GM23338 (cell line): ENCODE measurements around the gene SRPK1. TPM values are rescaled to one million over a fixed set of nuclear protein-coding genes. Genes with fewer than 3 reads are reported as not detected.

Source experiments
- ATAC-seq: fragments of 200-7000 bp; cut with Tn5 transposase; 3 replicates; pipeline ENCODE4 v1.9.1; 2020
- DNase-seq: peaks from one replicate; pipeline ENCODE4 v3.0.0-alpha.2; 2015; ENCODE audit warnings: low spot score
- H2AFZ ChIP-seq: fragments of 200-600 bp; sonication (generic); 2 replicates; pipeline ENCODE4 v1.8.0; 2016; ENCODE audit warnings: antibody characterized with exemption, mild to moderate bottlenecking, moderate library complexity
- H3F3A ChIP-seq: fragments of 200-600 bp; sonication (generic); replicated peaks from 2 replicates; pipeline ENCODE4 v1.8.0; 2017; ENCODE audit warnings: antibody characterized with exemption, mixed run types, low read depth
- H3K27ac ChIP-seq: fragments of 200-600 bp; sonication (generic); 2 replicates; pipeline ENCODE4 v1.6.1; 2016; ENCODE audit warnings: low read depth
- H3K27me3 ChIP-seq: fragments of 200-600 bp; sonication (generic); 2 replicates; pipeline ENCODE4 v1.8.0; 2016; ENCODE audit warnings: mild to moderate bottlenecking, mixed run types, moderate library complexity; ENCODE audit not compliant: insufficient read depth
- H3K36me3 ChIP-seq: fragments of 200-600 bp; sonication (generic); 2 replicates; pipeline ENCODE4 v1.8.0; 2016; ENCODE audit warnings: mild to moderate bottlenecking; ENCODE audit not compliant: insufficient read depth
- H3K4me1 ChIP-seq: fragments of 200-600 bp; sonication (generic); 2 replicates; pipeline ENCODE4 v1.8.0; 2016; ENCODE audit warnings: mild to moderate bottlenecking, moderate library complexity; ENCODE audit not compliant: insufficient read depth
- H3K4me2 ChIP-seq: fragments of 200-600 bp; sonication (generic); 2 replicates; pipeline ENCODE4 v1.7.1; 2017; ENCODE audit warnings: mixed run types
- H3K4me3 ChIP-seq: fragments of 200-600 bp; sonication (generic); 2 replicates; pipeline ENCODE4 v1.6.1; 2016; ENCODE audit warnings: mixed run types
- H3K79me2 ChIP-seq: fragments of 200-600 bp; sonication (generic); replicated peaks from 2 replicates; pipeline ENCODE4 v1.8.0; 2017; ENCODE audit warnings: mild to moderate bottlenecking; ENCODE audit not compliant: insufficient read depth
- H3K9me2 ChIP-seq: fragments of 200-600 bp; sonication (generic); 2 replicates; pipeline ENCODE4 v1.8.0; 2017; ENCODE audit not compliant: insufficient read depth
- H4K20me1 ChIP-seq: fragments of 200-600 bp; sonication (generic); replicated peaks from 2 replicates; pipeline ENCODE4 v1.8.0; 2017; ENCODE audit warnings: mild to moderate bottlenecking; ENCODE audit not compliant: insufficient read depth
- H3K27ac Mint-ChIP-seq: 2 replicates; pipeline ENCODE4 v1.8.0; 2020; ENCODE audit warnings: inconsistent platforms, mild to moderate bottlenecking, moderate library complexity, mixed read lengths
- H3K27me3 Mint-ChIP-seq: 3 replicates; pipeline ENCODE4 v1.8.0; 2022; ENCODE audit warnings: low read depth, mild to moderate bottlenecking, moderate library complexity, mixed read lengths, inconsistent platforms; ENCODE audit not compliant: insufficient read depth, poor library complexity
- H3K36me3 Mint-ChIP-seq: 3 replicates; pipeline ENCODE4 v1.8.0; 2021; ENCODE audit warnings: low read depth, mild to moderate bottlenecking, inconsistent platforms, moderate library complexity, mixed read lengths
- H3K4me1 Mint-ChIP-seq: 3 replicates; pipeline ENCODE4 v1.8.0; 2020; ENCODE audit warnings: mild to moderate bottlenecking, inconsistent platforms, mixed read lengths
- H3K4me3 Mint-ChIP-seq: 3 replicates; pipeline ENCODE4 v1.8.0; 2021; ENCODE audit warnings: moderate library complexity, mild to moderate bottlenecking, inconsistent platforms, mixed read lengths
- H3K9me3 Mint-ChIP-seq: 3 replicates; pipeline ENCODE4 v1.8.0; 2020; ENCODE audit warnings: moderate library complexity, mild to moderate bottlenecking, inconsistent platforms, mixed read lengths
- CREB1 ChIP-seq: fragments of 250-450 bp; sonication (Bioruptor Pico); IDR thresholded peaks from 2 replicates; pipeline ENCODE4 v1.5.0; 2020; ENCODE audit warnings: low read depth, mild to moderate bottlenecking, moderate library complexity
- CTCF ChIP-seq, 2 experiments: fragments of 200-600 bp in 1 of 2; sonication (generic) in 1 of 2; conservative IDR thresholded peaks; 2 replicates each; pipeline versions ENCODE4 v1.5.1 to v1.6.1; 2016 to 2017; ENCODE audit warnings: antibody characterized with exemption in 2 of 2, low read depth in 2 of 2, mild to moderate bottlenecking in 2 of 2, moderate library complexity in 1 of 2
- EZH2 ChIP-seq: fragments of 200-600 bp; sonication (generic); IDR thresholded peaks from one replicate; pipeline ENCODE4 v1.8.0; 2017; ENCODE audit warnings: antibody characterized with exemption, mild to moderate bottlenecking, low read depth; ENCODE audit not compliant: unreplicated experiment
- EZH2phosphoT487 ChIP-seq: fragments of 200-600 bp; sonication (generic); IDR thresholded peaks from one replicate; pipeline ENCODE4 v1.8.1; 2018; ENCODE audit warnings: antibody characterized with exemption; ENCODE audit not compliant: unreplicated experiment
- JUNB ChIP-seq: IDR thresholded peaks from one replicate; pipeline ENCODE4 v1.6.1; 2016; ENCODE audit warnings: antibody characterized with exemption; ENCODE audit not compliant: unreplicated experiment
- NANOG ChIP-seq: IDR thresholded peaks from 2 replicates; pipeline ENCODE4 v1.6.1; 2016; ENCODE audit warnings: antibody characterized with exemption, borderline replicate concordance
- POLR2AphosphoS5 ChIP-seq: IDR thresholded peaks from 2 replicates; pipeline ENCODE4 v1.6.1; 2016; ENCODE audit warnings: antibody characterized with exemption, low read depth
- REST ChIP-seq: IDR thresholded peaks from one replicate; pipeline ENCODE4 v1.6.1; 2018; ENCODE audit warnings: antibody characterized with exemption; ENCODE audit not compliant: unreplicated experiment
- STAT1 ChIP-seq: IDR thresholded peaks from one replicate; pipeline ENCODE4 v1.6.1; 2016; ENCODE audit warnings: antibody characterized with exemption; ENCODE audit not compliant: unreplicated experiment
- ZNF114 ChIP-seq: fragments of 250-450 bp; sonication (Bioruptor Pico); IDR thresholded peaks from 2 replicates; pipeline ENCODE4 v1.5.0; 2020; ENCODE audit warnings: mild to moderate bottlenecking, moderate library complexity
- ZNF331 ChIP-seq: fragments of 250-450 bp; sonication (Bioruptor Pico); IDR thresholded peaks from 2 replicates; pipeline ENCODE4 v1.5.0; 2020; ENCODE audit warnings: low read depth, mild to moderate bottlenecking, moderate library complexity
- ZNF462 ChIP-seq: fragments of 250-450 bp; sonication (Bioruptor Pico); IDR thresholded peaks from 2 replicates; pipeline ENCODE4 v1.5.0; 2020; ENCODE audit warnings: mild to moderate bottlenecking, moderate library complexity
- polyA plus RNA-seq: library from polyadenylated mRNA; unstranded; fragments of >200 nt; fragmentation: Nextera tagmentation; extraction: Ambion mirVana; gene quantifications from 2 replicates; pipeline ENCODE4 v1.2.1, GENCODE V29; 2016
- total RNA-seq: library from RNA; depleted of rRNA; stranded (reverse); fragments of >200 nt; shearing (Covaris generic); gene quantifications from 2 replicates; pipeline ENCODE4 v1.2.3, GENCODE V29; 2014
- TF ChIP-seq, protein P1 (sequence below): IDR thresholded peaks from 2 replicates; pipeline ENCODE4 v1.6.1; 2016; ENCODE audit warnings: antibody characterized with exemption

SRPK1 gene
- total and polyA plus RNA-seq, 2 experiments from 2014 or later, result 175 to 202 TPM

GRCh38 chr6:35842381-35842780, 78.5 kb downstream of the SRPK1 start:
- H3K4me3 Mint-ChIP-seq, result no peak overlapping the region
- TF ChIP-seq ZNF331 (CRISPR knock-in tag), result no peak
- no peak for TF ChIP-seq ZNF462 (CRISPR knock-in tag)
- TF ChIP-seq EZH2phosphoT487, result no peak
- no peak for TF ChIP-seq ZNF114 (CRISPR knock-in tag)
- no peak for TF ChIP-seq JUNB
- no peak for TF ChIP-seq STAT1
- TF ChIP-seq, protein P1, sequence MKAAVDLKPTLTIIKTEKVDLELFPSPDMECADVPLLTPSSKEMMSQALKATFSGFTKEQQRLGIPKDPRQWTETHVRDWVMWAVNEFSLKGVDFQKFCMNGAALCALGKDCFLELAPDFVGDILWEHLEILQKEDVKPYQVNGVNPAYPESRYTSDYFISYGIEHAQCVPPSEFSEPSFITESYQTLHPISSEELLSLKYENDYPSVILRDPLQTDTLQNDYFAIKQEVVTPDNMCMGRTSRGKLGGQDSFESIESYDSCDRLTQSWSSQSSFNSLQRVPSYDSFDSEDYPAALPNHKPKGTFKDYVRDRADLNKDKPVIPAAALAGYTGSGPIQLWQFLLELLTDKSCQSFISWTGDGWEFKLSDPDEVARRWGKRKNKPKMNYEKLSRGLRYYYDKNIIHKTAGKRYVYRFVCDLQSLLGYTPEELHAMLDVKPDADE, result no peak
- no peak for TF ChIP-seq CREB1
- no peak for TF ChIP-seq REST
- no peak for TF ChIP-seq EZH2
- TF ChIP-seq NANOG, result no peak
- no peak for TF ChIP-seq POLR2AphosphoS5
- TF ChIP-seq CTCF (conservative IDR thresholded peaks at IDR 0.05; ENCODE audit: low read depth in 2 of 2), result no peak
- no peak overlapping the region for H3K4me3 ChIP-seq
- H3K9me2 ChIP-seq, result no peaks in the 10 kb centered on the region
- no peaks in the 10 kb centered on the region for H3K27me3 ChIP-seq
- H3K9me3 Mint-ChIP-seq, result no peaks in the 10 kb centered on the region; the same call in 2 of the 3 replicates
- no peak overlapping the region for H3K27ac Mint-ChIP-seq
- peaks cover 5% of the 10 kb centered on the region for H3K27me3 Mint-ChIP-seq
- no peak overlapping the region for H2AFZ ChIP-seq
- no peaks in the 10 kb centered on the region; the same call in 2 of the 3 replicates for H3K4me1 Mint-ChIP-seq
- H3K79me2 ChIP-seq, result 0 out of 2 replicates have a peak, but pooled peaks cover 3% of the 10 kb centered on the region
- ATAC-seq (no peak), DNase-seq (no peak)
- H3K4me1 ChIP-seq, result no peaks in the 10 kb centered on the region
- H3K36me3 ChIP-seq, result peaks cover 57% of the 10 kb centered on the region
- H3F3A ChIP-seq, result 0 out of 2 replicates have a peak, but pooled peaks cover 3% of the 10 kb centered on the region
- H4K20me1 ChIP-seq, result no peaks in the 10 kb centered on the region
- H3K4me2 ChIP-seq, result no peak overlapping the region
- peaks cover 89% of the 10 kb centered on the region for H3K36me3 Mint-ChIP-seq
- H3K27ac ChIP-seq, result no peak overlapping the region; the same call in 1 of the 2 replicates
